Renal cortex interstitium (tissue), 11 donors: ENCODE measurements around the gene KNSTRN. TPM values are rescaled to one million over a fixed set of nuclear protein-coding genes. Genes with fewer than 3 reads are reported as not detected.

Experiments used
- DNase-seq, 11 donors: peaks; one replicate each; pipeline ENCODE4 v3.0.0-alpha.2; 2013; ENCODE audit warnings: low read depth in 9 of 11, low spot score in 4 of 11; ENCODE audit errors: extremely low read depth in 1 of 11
- polyA plus RNA-seq, 3 donors: library from polyadenylated mRNA; unstranded; fragments of 120-200 nt; gene quantifications; one replicate each; pipeline ENCODE4 v1.2.1, GENCODE V29; 2013; ENCODE audit not compliant: insufficient read length in 3 of 3

KNSTRN gene
- polyA plus RNA-seq, 3 donors = 27.9 to 34.6 (median 33.8) TPM

DNA sequence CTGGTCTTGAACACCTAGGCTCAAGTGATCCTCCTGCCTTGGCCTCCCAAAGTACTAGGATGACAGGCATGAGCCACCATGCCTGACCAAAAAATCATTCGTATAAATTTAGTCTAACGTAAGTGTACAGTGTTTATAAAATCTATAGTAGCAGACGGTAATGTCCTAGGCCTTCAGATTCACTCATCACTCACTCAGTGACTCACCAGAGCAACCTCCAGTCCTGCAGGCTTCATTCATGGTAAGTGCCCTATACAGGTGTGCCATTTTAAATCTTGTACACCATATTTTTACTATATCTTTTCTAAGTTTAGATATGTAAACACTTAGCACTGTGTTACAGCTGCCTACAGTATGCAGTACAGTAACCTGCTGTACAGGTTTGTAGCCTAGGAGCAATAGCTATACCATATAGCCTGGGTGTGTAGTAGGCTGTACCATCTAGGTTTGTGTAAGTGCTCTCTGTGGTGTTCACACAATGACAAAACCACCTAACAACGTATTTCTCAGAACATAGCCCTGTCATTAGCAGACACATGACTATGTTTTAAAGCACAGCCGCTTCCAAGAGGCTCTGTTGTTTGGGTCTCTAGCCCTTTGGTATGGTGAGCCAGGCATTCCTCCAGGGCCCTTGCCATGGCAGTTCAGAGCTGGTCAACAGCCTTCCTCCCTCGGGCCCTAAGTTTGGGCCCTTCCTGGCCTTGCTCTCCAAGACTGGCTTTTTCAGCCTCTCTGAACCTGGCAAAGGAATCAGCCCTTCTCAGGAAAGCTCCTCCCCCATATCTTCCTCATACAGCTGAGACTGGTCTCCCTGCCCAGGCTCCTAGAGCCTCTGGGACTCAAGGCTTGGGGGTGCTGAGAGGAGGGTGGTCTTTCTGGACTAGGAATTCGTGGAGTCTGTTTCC lies 39.9 kb upstream of the KNSTRN start:
- no peak for DNase-seq

- no peak for DNase-seq
Observed at GRCh38 chr15:40343512-40343911, 39.0 kb upstream of the KNSTRN start.

- DNase-seq = no peak
Observed at GRCh38 chr15:40344217-40344616, 38.3 kb upstream of the KNSTRN start.

- no peak for DNase-seq
Observed at GRCh38 chr15:40344631-40345120, 37.8 kb upstream of the KNSTRN start.

- no peak for DNase-seq
Observed at GRCh38 chr15:40345225-40345866, 37.2 kb upstream of the KNSTRN start.

DNA sequence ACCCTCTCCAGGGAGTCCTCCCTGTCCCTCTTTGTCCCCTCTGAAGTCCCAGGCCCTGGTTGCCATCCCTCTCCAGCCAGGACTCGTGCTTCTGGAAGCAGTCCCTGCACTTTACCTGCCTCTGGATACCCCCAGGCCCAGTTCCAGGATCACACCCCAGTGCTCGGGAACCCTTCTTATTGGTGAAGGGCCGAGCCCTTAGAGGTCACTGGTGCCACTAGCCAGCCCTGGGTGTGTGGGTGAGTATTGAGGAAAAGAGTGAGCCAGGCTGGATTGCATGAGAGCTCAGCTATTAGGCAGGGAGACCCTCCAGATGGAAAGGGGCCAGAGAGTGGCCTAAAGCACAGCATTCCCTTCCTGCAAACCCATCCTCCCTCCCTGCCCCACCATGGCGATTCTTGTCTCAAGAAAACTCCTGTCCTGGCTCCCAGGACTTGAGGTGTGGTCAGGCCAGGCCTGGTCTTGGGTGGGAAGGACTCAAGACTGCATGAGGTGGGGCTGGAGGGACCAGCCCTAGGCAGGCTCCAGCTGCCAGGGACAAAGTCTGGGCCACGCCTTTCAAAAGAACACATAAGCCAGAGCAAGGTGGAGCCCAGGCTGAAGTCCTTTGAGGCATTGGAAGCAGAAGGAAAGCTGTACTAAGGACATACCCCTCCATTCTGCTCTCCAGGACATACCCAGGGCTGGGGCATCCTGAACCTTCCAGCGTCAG lies 36.5 kb upstream of the KNSTRN start:
- DNase-seq = no peak

GRCh38 chr15:40346579-40347558 lies 35.7 kb upstream of the KNSTRN start:
- DNase-seq = no peak

- no peak for DNase-seq
Observed at GRCh38 chr15:40347559-40348473, 34.7 kb upstream of the KNSTRN start.

DNA sequence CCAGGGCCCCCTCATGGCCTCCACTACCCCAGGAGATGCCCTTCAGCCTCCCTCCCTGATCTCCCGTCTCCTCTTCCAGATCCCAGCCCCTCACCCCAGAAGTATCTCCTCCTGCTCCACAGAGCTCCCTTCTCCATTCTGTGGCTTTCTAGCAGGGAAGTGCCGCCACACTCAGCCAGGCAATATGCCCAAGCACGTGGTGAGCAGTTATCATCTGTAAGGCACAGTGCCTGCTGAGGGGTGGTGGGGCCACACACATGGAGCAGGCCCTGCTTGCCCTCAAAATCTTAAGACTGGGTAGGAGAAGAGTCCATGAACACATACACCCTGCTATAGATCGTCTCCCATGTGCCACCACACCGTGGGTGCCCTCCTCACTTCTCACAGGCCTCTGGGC lies 34.0 kb upstream of the KNSTRN start:
- DNase-seq = no peak

DNA sequence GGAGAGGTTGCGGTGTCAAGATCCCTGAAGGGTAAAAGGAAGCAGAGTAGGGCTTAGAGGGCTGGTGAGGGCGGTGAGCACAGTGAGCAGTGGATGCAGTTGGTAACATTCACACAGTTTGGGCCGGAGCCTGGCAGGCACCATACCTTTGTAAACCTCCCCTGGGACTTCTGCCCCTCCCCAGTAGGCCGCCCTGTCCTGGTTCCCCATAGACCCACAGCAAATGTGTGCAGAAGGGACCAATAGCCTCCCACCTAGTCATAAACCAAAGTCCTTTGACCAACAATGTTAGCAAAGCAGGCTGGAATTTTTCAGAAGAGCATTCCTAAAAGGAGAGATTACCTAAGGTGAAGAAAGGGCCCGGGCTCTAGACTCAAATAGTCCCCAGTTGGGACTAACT lies 33.4 kb upstream of the KNSTRN start:
- DNase-seq = no peak

DNA sequence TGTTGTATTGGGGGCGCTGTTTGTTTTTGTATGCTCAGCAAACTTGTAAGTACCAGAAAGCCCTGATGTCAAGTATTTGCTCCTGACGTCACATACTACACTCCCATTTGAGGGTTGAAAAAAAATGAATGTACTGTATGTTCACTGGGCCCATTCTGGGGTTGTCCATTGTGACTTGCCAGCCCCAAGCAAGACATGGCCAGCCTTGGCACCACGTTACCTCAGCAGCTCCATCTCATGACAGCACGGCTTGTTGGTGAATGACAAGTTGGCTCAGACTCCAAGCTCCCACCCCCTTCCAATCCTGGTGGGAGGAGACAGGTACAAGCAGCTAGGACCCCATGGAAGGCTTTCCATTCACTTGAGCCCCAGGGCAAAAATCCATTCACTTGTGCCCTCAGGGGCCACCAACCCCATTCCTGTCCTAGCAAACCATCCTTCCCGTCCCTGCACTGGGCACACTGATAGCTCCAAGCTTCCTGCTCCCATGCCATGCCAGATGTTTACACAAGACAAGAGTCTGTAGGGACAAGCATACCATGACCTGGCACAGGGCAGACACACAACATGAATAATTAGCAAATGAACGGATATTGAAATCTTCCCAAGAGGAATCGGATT lies 30.1 kb upstream of the KNSTRN start:
- DNase-seq = no peak

- DNase-seq = no peak
Observed at GRCh38 chr15:40353697-40354096, 28.8 kb upstream of the KNSTRN start.

DNA sequence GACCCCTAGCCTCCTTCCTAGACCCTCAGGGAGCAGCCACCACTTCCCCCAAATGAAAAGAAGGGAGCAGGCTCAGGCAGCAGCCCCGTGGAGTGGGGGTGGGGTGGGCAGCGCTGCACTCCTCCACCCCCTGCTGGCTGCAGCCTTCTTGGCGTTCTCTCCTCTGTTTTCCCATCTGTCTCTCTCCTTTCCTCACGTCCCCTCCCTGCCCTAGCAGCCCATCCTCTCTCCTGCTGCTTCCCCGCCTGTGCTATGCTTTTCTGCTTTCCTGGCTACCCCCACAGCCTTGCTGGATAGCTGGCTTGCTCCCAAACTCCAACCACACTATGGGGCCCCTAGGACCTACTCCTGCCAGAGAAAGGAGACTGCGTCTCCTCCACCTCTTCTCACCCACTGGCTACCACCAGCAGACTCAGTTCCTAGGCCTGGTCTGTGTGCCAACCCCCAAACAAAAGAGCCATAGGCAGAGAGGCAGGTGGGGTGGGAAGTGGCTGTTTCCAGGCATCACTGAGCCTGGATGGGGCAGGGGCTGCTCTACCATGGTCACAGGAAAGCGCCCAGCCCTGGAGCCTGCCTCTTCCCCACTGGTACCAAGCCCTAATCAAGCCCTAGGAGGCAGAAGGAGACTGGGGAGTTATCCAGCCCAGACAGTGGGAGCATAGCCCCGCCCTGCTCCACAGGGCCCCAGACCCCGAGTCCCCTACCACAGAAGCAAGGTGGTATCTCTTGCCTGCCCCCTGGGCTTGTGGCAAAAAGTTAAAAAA lies 27.9 kb upstream of the KNSTRN start:
- no peak for DNase-seq

DNA sequence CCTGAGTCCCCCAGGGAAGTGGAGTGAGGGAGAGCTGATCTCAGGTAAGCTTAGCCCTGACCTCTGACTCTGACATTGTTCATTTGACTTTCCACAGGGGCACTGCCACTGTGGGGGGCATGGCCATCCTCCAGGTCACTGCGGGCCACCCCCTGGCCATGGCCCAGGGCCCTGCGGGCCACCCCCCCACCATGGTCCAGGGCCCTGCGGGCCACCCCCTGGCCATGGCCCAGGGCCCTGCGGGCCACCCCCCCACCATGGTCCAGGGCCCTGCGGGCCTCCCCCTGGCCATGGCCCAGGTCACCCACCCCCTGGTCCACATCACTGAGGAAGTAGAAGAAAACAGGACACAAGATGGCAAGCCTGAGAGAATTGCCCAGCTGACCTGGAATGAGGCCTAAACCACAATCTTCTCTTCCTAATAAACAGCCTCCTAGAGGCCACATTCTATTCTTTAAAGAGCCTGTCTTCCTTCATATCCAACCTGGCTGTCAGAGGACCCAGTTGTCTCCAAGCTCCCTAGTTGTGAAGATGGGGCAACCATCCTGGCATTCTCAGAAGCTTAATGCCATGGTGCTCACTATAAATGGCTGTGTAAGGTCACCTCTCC lies 26.4 kb upstream of the KNSTRN start:
- DNase-seq = no peak

- no peak for DNase-seq
Observed at GRCh38 chr15:40357246-40357645, 25.3 kb upstream of the KNSTRN start.
